ENCODE results near the gene SPINT2.
"Not testable (repeated sequence)": the region's sequence is repeated elsewhere in the genome, so short reads cannot be mapped to it uniquely, and the experiment has no call there.

The SPINT2 gene

DNA sequence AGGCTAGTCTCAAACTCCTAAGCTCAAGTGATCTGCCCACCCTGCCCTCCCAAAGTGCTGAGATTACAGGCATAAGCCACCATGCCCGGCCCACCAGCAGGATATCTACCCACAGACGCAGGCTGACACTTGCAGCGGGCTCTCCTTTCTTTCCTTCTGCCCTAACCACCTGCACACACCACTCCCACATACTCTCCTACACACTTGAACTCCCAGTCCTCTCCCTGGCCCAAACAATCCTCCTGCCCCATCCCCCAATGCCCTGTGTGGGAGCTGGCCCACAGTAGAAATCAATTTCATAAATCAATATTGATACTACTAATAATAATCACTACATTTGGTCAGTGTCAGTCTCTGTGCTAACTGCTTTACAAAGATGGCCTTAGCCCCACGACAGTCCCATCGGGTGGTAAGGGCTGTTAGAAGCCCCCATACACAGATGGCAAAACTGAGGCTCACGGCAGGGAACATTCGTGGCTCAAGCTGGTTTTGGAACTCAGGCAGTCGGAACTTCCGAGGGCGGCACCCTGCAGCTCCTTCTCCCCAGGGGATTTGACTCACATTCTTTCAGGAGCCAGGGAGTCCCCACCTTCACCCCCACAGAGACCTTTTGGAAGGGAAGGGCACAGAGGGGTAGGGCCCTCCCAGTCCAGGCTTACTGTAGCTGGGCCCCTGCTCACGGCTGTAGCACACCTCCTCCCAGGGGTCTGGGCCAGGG, 36.9 kb upstream of the SPINT2 start:
- Histone ChIP-seq H3K9ac (ENCODE audit: low read length) (no peak overlapping the region), H3K4me1 (ENCODE audit: insufficient read depth, low read length) (peaks cover 5% of the 10 kb centered on the region), H3K36me3 (ENCODE audit: insufficient read depth, low read length) (no peaks in the 10 kb centered on the region), H3K4me3 (ENCODE audit: low read depth in 1 of 2, low read length in 2 of 2) (no peak overlapping the region), H3K9me3 (ENCODE audit: low read length) (no peaks in the 10 kb centered on the region), H3K27me3 (ENCODE audit: control insufficient read depth in 1 of 2, insufficient read depth in 2 of 2, low read length in 2 of 2) (peaks cover 41 to 79% of the 10 kb centered on the region in 2 donors), H3K27ac (ENCODE audit: low read depth, low read length) (no peak overlapping the region)

DNA sequence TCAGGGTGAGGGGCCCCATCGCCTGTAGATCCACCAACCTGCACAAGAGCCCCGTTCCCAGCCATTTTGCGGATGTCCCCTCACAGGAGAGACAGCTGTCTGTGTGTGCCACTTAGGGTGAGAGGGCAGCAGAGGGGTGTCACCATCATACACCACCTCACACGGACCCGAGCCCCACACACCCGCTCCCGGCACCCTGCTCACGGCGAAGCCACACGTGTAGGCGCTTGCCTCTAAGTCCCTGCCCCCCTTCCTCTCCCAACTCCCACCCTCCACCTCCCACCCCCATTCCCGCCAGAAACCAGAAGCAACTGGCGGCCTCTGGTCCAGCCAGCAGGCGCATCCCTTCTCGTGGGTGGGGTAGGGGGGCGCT, 36.4 kb upstream of the SPINT2 start:
- Histone ChIP-seq H3K27me3 (ENCODE audit: control insufficient read depth in 1 of 2, insufficient read depth in 2 of 2, low read length in 2 of 2) (peaks cover 36 to 76% of the 10 kb centered on the region in 2 donors), H3K9ac (ENCODE audit: low read length) (no peak overlapping the region), H3K9me3 (ENCODE audit: low read length) (no peaks in the 10 kb centered on the region), H3K4me3 (ENCODE audit: low read depth in 1 of 2, low read length in 2 of 2) (no peak overlapping the region), H3K4me1 (ENCODE audit: insufficient read depth, low read length) (peaks cover 5% of the 10 kb centered on the region), H3K36me3 (ENCODE audit: insufficient read depth, low read length) (no peaks in the 10 kb centered on the region), H3K27ac (ENCODE audit: low read depth, low read length) (no peak overlapping the region)

DNA sequence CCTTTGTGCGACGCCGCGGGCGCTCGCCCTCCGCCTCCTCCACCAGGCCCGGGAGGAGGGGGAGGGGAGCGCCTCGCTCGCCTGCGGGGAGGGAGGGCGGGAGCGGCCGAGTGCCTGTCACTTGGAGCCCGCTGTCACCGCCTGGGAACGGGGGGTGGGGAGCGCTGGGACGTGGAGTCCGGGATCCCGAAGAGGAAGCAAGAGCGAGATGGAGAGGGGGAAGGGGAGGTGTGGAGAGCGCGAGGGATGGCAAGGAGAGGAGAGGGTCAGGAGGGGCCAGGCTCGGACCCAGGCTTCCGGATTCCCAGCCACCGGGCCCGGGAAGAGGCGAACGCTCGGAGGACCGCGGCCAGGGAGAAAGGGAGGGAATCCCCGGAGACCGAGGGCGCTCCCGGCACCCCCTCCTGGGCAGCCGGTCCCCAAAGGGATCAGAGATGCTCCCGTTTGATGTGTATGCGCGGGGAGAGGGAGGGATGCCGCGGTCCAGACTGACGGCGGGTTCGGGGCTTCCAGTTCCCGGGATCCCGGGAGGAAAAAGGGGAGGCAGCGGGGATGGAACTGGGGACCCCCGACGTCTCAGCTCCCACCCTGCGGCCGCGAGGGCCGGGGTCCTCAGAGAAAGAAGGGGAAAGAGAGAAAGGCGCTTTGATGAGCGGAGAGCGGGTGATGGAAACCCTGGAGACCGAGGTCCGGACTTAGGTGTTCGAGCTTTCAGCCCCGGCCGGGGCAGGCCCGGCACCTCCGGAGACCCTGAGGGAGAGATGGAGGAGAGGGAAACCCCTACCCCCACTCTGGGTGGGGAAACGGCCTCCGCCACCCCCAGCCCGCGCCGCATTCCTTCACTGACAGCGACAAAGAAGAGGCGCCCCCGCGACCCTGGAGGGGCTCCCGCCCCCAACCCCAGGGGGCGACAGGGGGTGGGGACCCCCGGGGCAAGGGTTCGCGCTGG, 35.6 kb upstream of the SPINT2 start:
- no peak overlapping the region for H3K4me3 ChIP-seq (ENCODE audit: low read depth in 1 of 2, low read length in 2 of 2)
- H3K9ac ChIP-seq (ENCODE audit: low read length) = no peak overlapping the region
- H3K9me3 ChIP-seq (ENCODE audit: low read length) = no peaks in the 10 kb centered on the region
- no peak overlapping the region for H3K27ac ChIP-seq (ENCODE audit: low read depth, low read length)
- no peaks in the 10 kb centered on the region for H3K36me3 ChIP-seq (ENCODE audit: insufficient read depth, low read length)
- H3K4me1 ChIP-seq (ENCODE audit: insufficient read depth, low read length) = peaks cover 5% of the 10 kb centered on the region
- peaks cover 28 to 76% of the 10 kb centered on the region in 2 donors for H3K27me3 ChIP-seq (ENCODE audit: control insufficient read depth in 1 of 2, insufficient read depth in 2 of 2, low read length in 2 of 2)

DNA sequence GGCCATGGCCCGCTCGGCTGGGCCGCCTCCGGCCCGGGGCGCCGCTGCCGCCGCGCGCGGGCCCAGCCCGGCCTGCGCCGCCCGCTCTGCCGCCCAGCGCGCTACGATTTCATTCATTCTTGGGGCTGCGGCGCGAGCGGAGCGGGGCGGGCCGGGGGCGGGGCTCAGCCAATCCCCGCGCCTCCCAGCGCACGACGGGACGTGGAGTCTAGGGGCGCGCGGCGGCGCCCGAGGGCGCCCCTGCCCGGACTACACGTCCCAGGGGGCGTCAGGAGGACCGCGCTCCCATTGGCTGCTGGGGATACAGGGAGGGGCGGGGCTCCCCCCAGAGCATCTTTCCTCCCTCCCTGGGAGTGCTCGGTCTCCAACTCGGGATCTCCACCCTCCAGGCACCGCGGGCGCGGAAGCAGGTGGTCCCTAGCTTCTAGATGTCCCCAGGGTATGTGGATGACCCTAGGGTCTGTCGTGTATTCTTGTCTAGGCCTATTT, 34.7 kb upstream of the SPINT2 start:
- Histone ChIP-seq H3K4me1 (ENCODE audit: insufficient read depth, low read length) (peaks cover 5% of the 10 kb centered on the region), H3K4me3 (ENCODE audit: low read depth in 1 of 2, low read length in 2 of 2) (no peak overlapping the region), H3K9ac (ENCODE audit: low read length) (no peak overlapping the region), H3K36me3 (ENCODE audit: insufficient read depth, low read length) (no peaks in the 10 kb centered on the region), H3K9me3 (ENCODE audit: low read length) (no peaks in the 10 kb centered on the region), H3K27ac (ENCODE audit: low read depth, low read length) (no peak overlapping the region), H3K27me3 (ENCODE audit: control insufficient read depth in 1 of 2, insufficient read depth in 2 of 2, low read length in 2 of 2) (peaks cover 20 to 74% of the 10 kb centered on the region in 2 donors)

DNA sequence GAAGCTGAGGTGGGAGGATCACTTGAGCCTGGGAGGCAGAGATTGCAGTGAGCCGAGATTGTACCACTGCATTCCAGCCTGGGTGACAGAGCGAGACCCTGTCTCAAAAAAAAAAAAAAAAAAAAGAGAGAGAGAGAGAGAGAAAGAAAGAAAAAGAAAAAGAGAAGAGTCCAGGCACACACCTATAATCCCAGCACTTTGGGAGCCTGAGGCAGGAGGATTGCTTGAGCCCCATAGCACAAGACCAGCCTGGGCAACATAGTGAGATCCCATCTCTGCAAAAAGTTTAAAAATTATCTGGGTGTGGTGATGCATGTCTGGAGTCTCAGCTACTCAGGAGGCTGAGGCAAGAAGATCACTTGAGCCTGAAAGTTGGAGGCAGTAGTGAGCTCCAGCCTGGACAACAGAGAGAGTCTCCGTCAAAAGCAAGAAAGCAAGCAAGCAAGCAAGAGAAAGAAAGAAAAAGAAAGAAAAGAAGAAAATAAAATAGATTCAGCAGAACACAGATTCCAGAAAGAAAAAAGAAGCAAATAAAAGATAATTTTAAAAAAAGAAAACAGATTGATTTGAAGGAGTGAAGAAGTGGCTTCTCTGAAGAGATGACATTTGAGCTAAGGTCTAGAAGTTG, 33.8 kb upstream of the SPINT2 start:
- not testable (repeated sequence) for H3K4me3 ChIP-seq (ENCODE audit: low read depth in 1 of 2, low read length in 2 of 2); H3K9ac ChIP-seq (ENCODE audit: low read length); H3K36me3 ChIP-seq (ENCODE audit: insufficient read depth, low read length); H3K9me3 ChIP-seq (ENCODE audit: low read length); H3K27ac ChIP-seq (ENCODE audit: low read depth, low read length); H3K4me1 ChIP-seq (ENCODE audit: insufficient read depth, low read length)
- H3K27me3 ChIP-seq (ENCODE audit: control insufficient read depth in 1 of 2, insufficient read depth in 2 of 2, low read length in 2 of 2) = peaks cover 17 to 72% of the 10 kb centered on the region in 2 donors

DNA sequence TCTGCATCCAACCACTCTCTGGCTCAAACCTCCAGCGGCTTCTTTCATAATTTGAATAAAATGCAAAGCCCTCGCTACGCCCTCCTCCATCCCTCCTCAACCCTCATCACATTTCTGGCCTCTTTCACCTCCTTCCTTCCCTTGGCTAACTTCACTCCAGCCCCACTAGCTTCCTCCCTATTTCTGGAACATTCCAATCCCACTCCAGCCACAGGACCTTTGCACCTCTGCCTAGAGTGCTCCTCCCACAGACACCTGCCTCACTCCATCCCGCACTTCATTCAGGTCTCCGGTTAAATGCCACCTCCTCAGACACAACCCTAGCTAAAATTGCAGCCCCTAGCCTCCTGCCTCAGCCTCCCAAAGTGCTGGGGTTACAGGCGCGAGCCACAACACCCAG, 32.5 kb upstream of the SPINT2 start:
- Histone ChIP-seq H3K36me3 (ENCODE audit: insufficient read depth, low read length) (no peaks in the 10 kb centered on the region), H3K9me3 (ENCODE audit: low read length) (no peaks in the 10 kb centered on the region), H3K4me1 (ENCODE audit: insufficient read depth, low read length) (peaks cover 5% of the 10 kb centered on the region), H3K9ac (ENCODE audit: low read length) (no peak overlapping the region), H3K4me3 (ENCODE audit: low read depth in 1 of 2, low read length in 2 of 2) (no peak overlapping the region), H3K27ac (ENCODE audit: low read depth, low read length) (no peak overlapping the region), H3K27me3 (ENCODE audit: control insufficient read depth in 1 of 2, insufficient read depth in 2 of 2, low read length in 2 of 2) (peaks cover 11 to 67% of the 10 kb centered on the region in 2 donors)

DNA sequence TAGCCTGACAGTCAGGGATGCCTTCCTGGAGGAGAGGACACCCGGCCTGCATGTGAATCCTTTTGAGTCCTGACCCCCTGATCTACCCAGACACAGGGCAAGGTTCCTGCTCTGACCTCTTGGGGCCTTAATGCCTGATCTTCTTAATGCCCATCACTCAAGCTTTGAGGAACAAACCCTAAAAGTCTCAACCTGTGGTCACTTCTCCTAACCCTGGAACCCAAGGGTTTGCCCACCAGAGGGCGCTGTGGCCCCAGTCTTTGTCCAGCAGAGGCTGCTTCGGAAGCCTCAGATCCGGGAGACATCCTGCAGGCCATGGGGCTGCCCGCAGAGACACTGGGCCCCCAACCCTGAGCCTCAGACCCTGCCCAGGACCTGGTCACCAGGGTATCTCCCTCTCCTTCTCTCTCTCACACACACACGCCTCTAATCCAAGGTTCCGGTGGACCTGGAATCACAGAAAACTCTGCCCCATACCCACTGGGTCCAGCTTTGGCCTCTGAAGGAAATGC, 30.6 kb upstream of the SPINT2 start:
- Histone ChIP-seq H3K27me3 (ENCODE audit: control insufficient read depth in 1 of 2, insufficient read depth in 2 of 2, low read length in 2 of 2) (peaks cover 4 to 58% of the 10 kb centered on the region in 2 donors), H3K36me3 (ENCODE audit: insufficient read depth, low read length) (no peaks in the 10 kb centered on the region), H3K4me1 (ENCODE audit: insufficient read depth, low read length) (peaks cover 1% of the 10 kb centered on the region), H3K9ac (ENCODE audit: low read length) (no peak overlapping the region), H3K4me3 (ENCODE audit: low read depth in 1 of 2, low read length in 2 of 2) (no peak overlapping the region), H3K27ac (ENCODE audit: low read depth, low read length) (no peak overlapping the region), H3K9me3 (ENCODE audit: low read length) (no peaks in the 10 kb centered on the region)

DNA sequence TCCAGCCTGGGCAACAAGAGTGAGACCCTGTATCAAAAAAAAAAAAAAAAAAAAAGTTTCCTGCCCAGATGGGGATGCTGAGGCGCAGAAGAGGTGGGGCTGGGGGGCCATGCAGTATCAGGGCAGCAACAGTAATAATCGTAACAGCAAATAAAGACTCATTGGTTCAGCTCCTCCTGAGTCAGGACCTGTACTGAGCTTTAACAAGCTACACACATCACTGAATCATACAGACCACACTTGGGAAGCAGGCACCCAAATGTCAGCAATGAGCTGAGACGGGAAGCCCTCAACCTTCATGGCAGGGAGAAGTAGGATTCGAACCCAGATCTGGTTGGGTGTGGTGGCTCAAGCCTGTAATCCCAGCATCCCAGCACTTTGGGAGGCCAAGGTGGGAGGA, 29.8 kb upstream of the SPINT2 start:
- Histone ChIP-seq H3K36me3 (ENCODE audit: insufficient read depth, low read length) (no peaks in the 10 kb centered on the region), H3K9me3 (ENCODE audit: low read length) (no peaks in the 10 kb centered on the region), H3K27ac (ENCODE audit: low read depth, low read length) (no peak overlapping the region), H3K9ac (ENCODE audit: low read length) (no peak overlapping the region), H3K27me3 (ENCODE audit: control insufficient read depth in 1 of 2, insufficient read depth in 2 of 2, low read length in 2 of 2) (peaks cover 4 to 51% of the 10 kb centered on the region in 2 donors), H3K4me1 (ENCODE audit: insufficient read depth, low read length) (no peaks in the 10 kb centered on the region), H3K4me3 (ENCODE audit: low read depth in 1 of 2, low read length in 2 of 2) (no peak overlapping the region)

DNA sequence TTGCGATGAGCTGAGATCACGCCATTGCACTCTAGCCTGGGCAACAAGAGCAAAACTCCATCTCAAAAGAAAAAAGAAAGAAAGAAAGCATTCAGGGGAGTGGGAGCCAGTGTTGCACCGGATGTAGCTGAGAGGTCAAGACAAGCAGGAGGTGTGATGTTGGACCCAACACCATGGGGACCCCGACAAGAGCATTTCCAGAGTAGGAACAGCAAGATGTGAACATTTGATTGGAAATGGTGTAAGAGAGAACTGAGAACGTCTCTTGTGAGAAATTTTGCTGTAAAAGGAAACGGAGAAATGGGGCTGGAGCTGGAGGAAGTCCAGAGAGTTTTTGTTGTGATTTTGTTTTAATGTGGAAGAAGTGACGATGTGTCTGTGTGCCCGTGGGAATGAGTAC, 24.6 kb upstream of the SPINT2 start:
- no peak overlapping the region for H3K27ac ChIP-seq (ENCODE audit: low read depth, low read length)

DNA sequence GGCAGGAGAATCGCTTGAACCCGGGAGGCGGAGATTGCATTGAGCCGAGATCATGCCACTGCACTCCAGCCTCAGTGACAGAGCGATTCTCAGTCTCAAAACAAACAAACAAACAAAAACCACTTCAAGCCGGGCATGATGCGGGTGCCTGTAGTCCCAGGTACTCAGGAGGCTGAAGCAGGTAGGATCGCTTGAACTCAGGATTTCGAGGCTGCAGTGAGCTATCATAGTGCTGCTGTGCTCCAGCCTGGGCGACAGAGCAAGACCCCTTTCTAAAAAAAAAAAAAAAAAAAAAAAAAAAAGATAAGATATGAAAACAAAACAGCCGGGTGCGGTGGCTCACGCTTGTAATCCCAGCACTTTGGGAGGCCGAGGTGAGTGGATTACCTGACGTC, 21.1 kb upstream of the SPINT2 start:
- H3K9me3 ChIP-seq (ENCODE audit: low read length) = no peaks in the 10 kb centered on the region
- peaks cover 15% of the 10 kb centered on the region for H3K4me1 ChIP-seq (ENCODE audit: insufficient read depth, low read length)
- H3K9ac ChIP-seq (ENCODE audit: low read length) = no peak overlapping the region
- H3K27me3 ChIP-seq (ENCODE audit: control insufficient read depth in 1 of 2, insufficient read depth in 2 of 2, low read length in 2 of 2) = no peaks in the 10 kb centered on the region
- H3K36me3 ChIP-seq (ENCODE audit: insufficient read depth, low read length) = peaks cover 2% of the 10 kb centered on the region
- H3K27ac ChIP-seq (ENCODE audit: low read depth, low read length) = no peak overlapping the region
- H3K4me3 ChIP-seq (ENCODE audit: low read depth in 1 of 2, low read length in 2 of 2) = no peak overlapping the region

More for the DNA sequence above, 24.6 kb upstream of the SPINT2 start:
- peaks cover 0 to 22% of the 10 kb centered on the region in 2 donors for H3K27me3 ChIP-seq (ENCODE audit: control insufficient read depth in 1 of 2, insufficient read depth in 2 of 2, low read length in 2 of 2)
- no peaks in the 10 kb centered on the region for H3K4me1 ChIP-seq (ENCODE audit: insufficient read depth, low read length)
- no peak overlapping the region for H3K4me3 ChIP-seq (ENCODE audit: low read depth in 1 of 2, low read length in 2 of 2)
- H3K9me3 ChIP-seq (ENCODE audit: low read length) = no peaks in the 10 kb centered on the region
- H3K9ac ChIP-seq (ENCODE audit: low read length) = no peak overlapping the region
- no peaks in the 10 kb centered on the region for H3K36me3 ChIP-seq (ENCODE audit: insufficient read depth, low read length)

DNA sequence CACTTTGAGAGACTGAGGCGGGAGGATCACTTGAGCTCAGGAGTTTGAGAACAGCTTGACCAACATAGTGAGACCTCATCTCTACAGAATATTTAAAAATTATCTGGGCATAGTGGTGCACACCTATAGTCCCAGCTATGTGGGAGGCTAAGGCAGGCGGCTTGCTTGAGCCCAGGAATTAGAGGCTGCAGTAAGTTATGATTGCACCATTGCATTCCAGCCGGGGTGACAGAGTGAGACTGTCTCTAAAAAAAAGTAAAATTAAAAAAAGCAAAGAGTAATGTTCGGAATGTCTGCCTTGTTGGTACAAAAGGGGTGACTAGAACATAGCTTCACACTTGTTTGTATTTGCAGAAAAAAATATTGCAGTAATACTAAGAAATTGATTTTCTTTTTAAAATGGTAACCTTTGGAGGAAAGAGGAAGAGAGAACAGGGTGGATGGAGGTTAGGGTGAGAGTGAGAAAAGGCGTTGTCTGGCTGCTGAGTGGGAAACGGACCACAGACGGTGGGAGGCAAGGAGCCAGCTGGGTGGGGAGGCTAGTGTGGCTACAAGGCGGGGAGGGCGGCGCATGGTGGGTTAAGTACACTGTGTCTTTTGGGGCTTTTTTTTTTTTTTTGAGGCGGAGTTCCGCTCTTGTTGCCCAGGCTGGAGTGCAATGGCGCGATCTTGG, 18.4 kb upstream of the SPINT2 start:
- peaks cover 26% of the 10 kb centered on the region for H3K4me1 ChIP-seq (ENCODE audit: insufficient read depth, low read length)
- H3K27me3 ChIP-seq (ENCODE audit: control insufficient read depth in 1 of 2, insufficient read depth in 2 of 2, low read length in 2 of 2) = no peaks in the 10 kb centered on the region
- peaks cover 5% of the 10 kb centered on the region for H3K36me3 ChIP-seq (ENCODE audit: insufficient read depth, low read length)
- no peaks in the 10 kb centered on the region for H3K9me3 ChIP-seq (ENCODE audit: low read length)
- no peak overlapping the region for H3K9ac ChIP-seq (ENCODE audit: low read length)
- H3K27ac ChIP-seq (ENCODE audit: low read depth, low read length) = no peak overlapping the region
- no peak overlapping the region for H3K4me3 ChIP-seq (ENCODE audit: low read depth in 1 of 2, low read length in 2 of 2)

All from muscle layer of colon (tissue), 2 donors.